ENCODE data around the gene SYTL3. TPM values are rescaled to one million over a fixed set of nuclear protein-coding genes. Genes with fewer than 3 reads are reported as not detected.

The SYTL3 gene
- polyA plus RNA-seq, 1 of the 3 experiments (the other 2 are of a cell fraction): 2.3 TPM

- H3K9me2 ChIP-seq: no peaks in the 10 kb centered on the region
- H3F3A ChIP-seq (replicated peaks; ENCODE audit: insufficient read depth): no peaks in the 10 kb centered on the region
- H3K9ac ChIP-seq: no peak overlapping the region
- no peaks in the 10 kb centered on the region for H3K27me3 ChIP-seq (ENCODE audit: insufficient read depth)
- H3K9me3 ChIP-seq: no peaks in the 10 kb centered on the region
- DNase-seq: no peak
- peaks cover 0 to 50% of the 10 kb centered on the region in 2 experiments for H3K36me3 ChIP-seq (replicated peaks in 1 of 2; ENCODE audit: control insufficient read depth in 1 of 2, insufficient read depth in 2 of 2, low read length in 1 of 2)
- 96% methylated on average over 18 of the region's 25 CpGs for WGBS (ENCODE audit: low lambda C conversion rate)
- no peak for TF ChIP-seq YY1 (IDR thresholded peaks at IDR 0.05; ENCODE audit: low read depth)
- TF ChIP-seq USF1 (IDR thresholded peaks at IDR 0.05; ENCODE audit: borderline replicate concordance, low read depth): no peak
- ChIA-PET CTCF (interaction anchor here (1.1 to 1.5 kb wide), 2 partner anchors 20 kb away, joined by 3 to 5 read pairs; no protein-coding TSS in a partner anchor), POLR2A (no interaction called here)
- peaks cover 0 to 44% of the 10 kb centered on the region in 2 experiments; a peak in 2 of 4 replicates for H3K4me1 ChIP-seq (ENCODE audit: control insufficient read depth in 1 of 2, insufficient read depth in 2 of 2, low read depth in 1 of 2, low read length in 1 of 2)
- no peak overlapping the region; a peak in 1 of 4 replicates for H3K27ac ChIP-seq (ENCODE audit: low read depth in 2 of 2, low read length in 1 of 2)
- no peaks in the 10 kb centered on the region for H3K79me2 ChIP-seq (ENCODE audit: insufficient read depth)
- no peak overlapping the region for H2AFZ ChIP-seq (ENCODE audit: low read depth)
- no peak overlapping the region for H3K4me2 ChIP-seq
- H4K20me1 ChIP-seq (ENCODE audit: insufficient read depth): no peaks in the 10 kb centered on the region
- H3K4me3 ChIP-seq (ENCODE audit: low read depth in 2 of 2, low read length in 1 of 2): no peak overlapping the region
Measured at GRCh38 chr6:158624684-158625682, 24.9 kb upstream of the SYTL3 start.

DNA sequence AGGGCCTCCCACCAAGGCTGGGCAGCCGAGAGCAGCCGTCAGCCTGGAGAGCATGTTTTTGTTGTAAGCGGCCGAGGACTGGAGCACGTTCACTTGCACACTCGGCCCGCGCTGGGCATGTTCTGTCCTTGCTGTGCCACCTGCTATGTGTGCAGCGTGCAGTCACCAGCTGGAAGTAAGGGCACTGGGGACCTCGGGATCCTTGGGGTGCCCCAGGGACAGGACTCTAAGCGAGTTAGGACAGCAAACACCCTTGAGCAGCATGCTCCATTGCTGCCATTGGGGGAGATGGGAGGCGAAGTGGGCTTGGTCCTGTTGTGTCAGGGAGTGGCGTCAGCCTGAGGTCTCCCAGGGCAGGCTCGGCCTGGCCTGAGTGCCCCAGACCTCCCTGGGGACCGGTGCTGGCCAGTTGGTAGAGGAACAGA is 24.0 kb upstream of the SYTL3 start:
- no peak overlapping the region for H2AFZ ChIP-seq (ENCODE audit: low read depth)
- peaks cover 3 to 37% of the 10 kb centered on the region in 2 experiments; a peak in 2 of 4 replicates for H3K4me1 ChIP-seq (ENCODE audit: control insufficient read depth in 1 of 2, insufficient read depth in 2 of 2, low read depth in 1 of 2, low read length in 1 of 2)
- H3K4me3 ChIP-seq (ENCODE audit: low read depth in 2 of 2, low read length in 1 of 2): no peak overlapping the region
- WGBS (ENCODE audit: low lambda C conversion rate): 98% methylated on average over 8 of the region's 15 CpGs
- TF ChIP-seq GABPA (IDR thresholded peaks at IDR 0.05; ENCODE audit: low read depth): no peak
- no peak for TF ChIP-seq RCOR1 (IDR thresholded peaks at IDR 0.05; ENCODE audit: low read length)
- TF ChIP-seq POLR2AphosphoS5 (IDR thresholded peaks at IDR 0.05; ENCODE audit: low read depth, low read length): no peak
- TF ChIP-seq, protein P1, sequence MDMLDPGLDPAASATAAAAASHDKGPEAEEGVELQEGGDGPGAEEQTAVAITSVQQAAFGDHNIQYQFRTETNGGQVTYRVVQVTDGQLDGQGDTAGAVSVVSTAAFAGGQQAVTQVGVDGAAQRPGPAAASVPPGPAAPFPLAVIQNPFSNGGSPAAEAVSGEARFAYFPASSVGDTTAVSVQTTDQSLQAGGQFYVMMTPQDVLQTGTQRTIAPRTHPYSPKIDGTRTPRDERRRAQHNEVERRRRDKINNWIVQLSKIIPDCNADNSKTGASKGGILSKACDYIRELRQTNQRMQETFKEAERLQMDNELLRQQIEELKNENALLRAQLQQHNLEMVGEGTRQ (IDR thresholded peaks at IDR 0.05; ENCODE audit: borderline replicate concordance, low read depth, low read length): no peak
- TF ChIP-seq ZBTB33 (IDR thresholded peaks at IDR 0.05; ENCODE audit: borderline replicate concordance, low read depth): no peak
- no peak for TF ChIP-seq EP300 (IDR thresholded peaks at IDR 0.05; ENCODE audit: borderline replicate concordance in 1 of 2, low read depth in 1 of 2, low read length in 1 of 2)
- no peak for TF ChIP-seq FOXJ3 (CRISPR knock-in tag; IDR thresholded peaks at IDR 0.05)
- no peak for TF ChIP-seq REST (IDR thresholded peaks at IDR 0.05; ENCODE audit: low read depth, low read length)
- no peak for TF ChIP-seq RAD21 (IDR thresholded peaks at IDR 0.05; ENCODE audit: low read length)
- TF ChIP-seq TEAD4 (IDR thresholded peaks at IDR 0.05; ENCODE audit: borderline replicate concordance, insufficient read depth): no peak
- no peak for TF ChIP-seq RFX5 (IDR thresholded peaks at IDR 0.05; ENCODE audit: low read length)
- no peak for TF ChIP-seq GATA2 (CRISPR knock-in tag; IDR thresholded peaks at IDR 0.05)
- TF ChIP-seq, protein P2, sequence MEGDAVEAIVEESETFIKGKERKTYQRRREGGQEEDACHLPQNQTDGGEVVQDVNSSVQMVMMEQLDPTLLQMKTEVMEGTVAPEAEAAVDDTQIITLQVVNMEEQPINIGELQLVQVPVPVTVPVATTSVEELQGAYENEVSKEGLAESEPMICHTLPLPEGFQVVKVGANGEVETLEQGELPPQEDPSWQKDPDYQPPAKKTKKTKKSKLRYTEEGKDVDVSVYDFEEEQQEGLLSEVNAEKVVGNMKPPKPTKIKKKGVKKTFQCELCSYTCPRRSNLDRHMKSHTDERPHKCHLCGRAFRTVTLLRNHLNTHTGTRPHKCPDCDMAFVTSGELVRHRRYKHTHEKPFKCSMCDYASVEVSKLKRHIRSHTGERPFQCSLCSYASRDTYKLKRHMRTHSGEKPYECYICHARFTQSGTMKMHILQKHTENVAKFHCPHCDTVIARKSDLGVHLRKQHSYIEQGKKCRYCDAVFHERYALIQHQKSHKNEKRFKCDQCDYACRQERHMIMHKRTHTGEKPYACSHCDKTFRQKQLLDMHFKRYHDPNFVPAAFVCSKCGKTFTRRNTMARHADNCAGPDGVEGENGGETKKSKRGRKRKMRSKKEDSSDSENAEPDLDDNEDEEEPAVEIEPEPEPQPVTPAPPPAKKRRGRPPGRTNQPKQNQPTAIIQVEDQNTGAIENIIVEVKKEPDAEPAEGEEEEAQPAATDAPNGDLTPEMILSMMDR (IDR thresholded peaks at IDR 0.05): no peak
- no peak for TF ChIP-seq RXRA (IDR thresholded peaks at IDR 0.05; ENCODE audit: borderline replicate concordance, low read depth)
- DNase-seq: no peak
- CTCF ChIA-PET: interaction anchor here (1.1 kb wide), 1 partner anchor 21 kb away, joined by 5 read pairs; no protein-coding TSS in a partner anchor
- no peaks in the 10 kb centered on the region for H4K20me1 ChIP-seq (ENCODE audit: insufficient read depth)
- H3K9ac ChIP-seq: no peak overlapping the region
- no peak overlapping the region for H3K27ac ChIP-seq (ENCODE audit: low read depth in 2 of 2, low read length in 1 of 2)
- H3K27me3 ChIP-seq (ENCODE audit: insufficient read depth): no peaks in the 10 kb centered on the region
- POLR2A ChIA-PET: no interaction called here
- H3K4me2 ChIP-seq: no peak overlapping the region
- H3K79me2 ChIP-seq (ENCODE audit: insufficient read depth): no peaks in the 10 kb centered on the region
- H3K36me3 ChIP-seq (replicated peaks in 1 of 2; ENCODE audit: control insufficient read depth in 1 of 2, insufficient read depth in 2 of 2, low read length in 1 of 2): peaks cover 0 to 46% of the 10 kb centered on the region in 2 experiments
- no peaks in the 10 kb centered on the region for H3F3A ChIP-seq (replicated peaks; ENCODE audit: insufficient read depth)
- no peaks in the 10 kb centered on the region for H3K9me2 ChIP-seq
- no peaks in the 10 kb centered on the region for H3K9me3 ChIP-seq
